Measurements from ENCODE around the gene TRABD2B. TPM values are rescaled to one million over a fixed set of nuclear protein-coding genes. Genes with fewer than 3 reads are reported as not detected.

The TRABD2B gene
- total and polyA plus RNA-seq, 2 of the 13 experiments (the other 11 are each of a cell fraction or from before 2014, with no cell fraction given), result 0.04 TPM; not detected in 1

GRCh38 chr1:47871799-47872353 lies 125.3 kb downstream of the TRABD2B start (continued):
- TF ChIP-seq MTERF4 (CRISPR knock-in tag; IDR thresholded peaks at IDR 0.05), result no peak
- no peak for TF ChIP-seq TEF (CRISPR knock-in tag; IDR thresholded peaks at IDR 0.05)
- TF ChIP-seq FIP1L1 (IDR thresholded peaks at IDR 0.05; ENCODE audit: borderline replicate concordance, insufficient read depth, low read depth, low read length), result no peak
- no peak for TF ChIP-seq ZNF737 (CRISPR knock-in tag; IDR thresholded peaks at IDR 0.05; ENCODE audit: borderline replicate concordance)
- no peak for TF ChIP-seq ZBTB37 (CRISPR knock-in tag; IDR thresholded peaks at IDR 0.05)
- TF ChIP-seq TEAD3 (CRISPR knock-in tag; optimal IDR thresholded peaks at IDR 0.05; ENCODE audit: borderline replicate concordance), result peak; percentile 51
- TF ChIP-seq BHLHE40 (IDR thresholded peaks at IDR 0.05; ENCODE audit: low read length), result no peak
- no peak for TF ChIP-seq ZNF414 (CRISPR knock-in tag; IDR thresholded peaks at IDR 0.05)
- TF ChIP-seq POLR2AphosphoS2 (IDR thresholded peaks at IDR 0.05; ENCODE audit: low read depth, low read length), result no peak
- peak; percentile 17; the same call in 1 of the 2 replicates for TF ChIP-seq SKIL (CRISPR knock-in tag; IDR thresholded peaks at IDR 0.05; ENCODE audit: borderline replicate concordance)
- TF ChIP-seq ZNF138 (CRISPR knock-in tag; IDR thresholded peaks at IDR 0.05; ENCODE audit: low read depth), result no peak
- no peak for TF ChIP-seq KAT8 (CRISPR knock-in tag; IDR thresholded peaks at IDR 0.05)
- TF ChIP-seq HBP1 (CRISPR knock-in tag; IDR thresholded peaks at IDR 0.05; ENCODE audit: low read depth), result 0 out of 2 replicates have a peak, but pooled peaks have one; percentile 7
- no peak for TF ChIP-seq PRDM4 (CRISPR knock-in tag; IDR thresholded peaks at IDR 0.05; ENCODE audit: borderline replicate concordance)
- peak in 1 of 2 experiments; percentile 26; a peak in 1 of 4 replicates for TF ChIP-seq EP300 (IDR thresholded peaks at IDR 0.05; ENCODE audit: low read depth in 2 of 2, low read length in 2 of 2)
- TF ChIP-seq EP300 (CRISPR knock-in tag; IDR thresholded peaks at IDR 0.05; ENCODE audit: borderline replicate concordance), result no peak; the same call in 1 of the 2 replicates
- no peak for TF ChIP-seq GTF3A (CRISPR knock-in tag; conservative IDR thresholded peaks at IDR 0.05)
- TF ChIP-seq ZNF749 (CRISPR knock-in tag; IDR thresholded peaks at IDR 0.05; ENCODE audit: borderline replicate concordance), result no peak
- no peak for TF ChIP-seq ZNF83 (CRISPR knock-in tag; IDR thresholded peaks at IDR 0.05; ENCODE audit: borderline replicate concordance)
